ENCODE data around the gene NFASC.

NFASC gene

DNA sequence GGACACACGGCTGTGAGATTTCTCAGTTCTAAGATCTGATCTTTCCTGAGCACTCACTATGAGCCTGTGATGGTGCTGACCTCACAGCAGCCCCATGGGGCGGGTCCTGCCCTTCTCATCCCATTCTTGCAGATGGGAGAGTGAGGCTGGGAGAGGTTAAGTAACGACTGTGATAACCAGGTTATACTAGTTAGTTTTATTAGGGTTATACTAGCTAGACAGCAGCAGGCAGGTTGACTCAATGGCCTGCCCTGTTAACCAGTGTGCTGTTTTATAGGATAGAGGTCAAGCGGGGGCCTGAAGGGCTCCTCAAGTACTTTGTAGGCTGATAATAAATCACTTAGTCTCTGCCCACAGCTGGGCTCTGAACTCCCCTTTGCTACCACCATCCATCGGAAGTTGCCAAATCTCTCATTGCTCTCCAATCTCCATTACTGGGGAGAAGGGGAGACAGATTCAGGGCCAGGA lies 177.1 kb downstream of the NFASC start:
- peaks cover 0 to 10% (median 7%) of the 10 kb centered on the region in 4 donors for H3K4me1 ChIP-seq
- TF ChIP-seq, protein P1, sequence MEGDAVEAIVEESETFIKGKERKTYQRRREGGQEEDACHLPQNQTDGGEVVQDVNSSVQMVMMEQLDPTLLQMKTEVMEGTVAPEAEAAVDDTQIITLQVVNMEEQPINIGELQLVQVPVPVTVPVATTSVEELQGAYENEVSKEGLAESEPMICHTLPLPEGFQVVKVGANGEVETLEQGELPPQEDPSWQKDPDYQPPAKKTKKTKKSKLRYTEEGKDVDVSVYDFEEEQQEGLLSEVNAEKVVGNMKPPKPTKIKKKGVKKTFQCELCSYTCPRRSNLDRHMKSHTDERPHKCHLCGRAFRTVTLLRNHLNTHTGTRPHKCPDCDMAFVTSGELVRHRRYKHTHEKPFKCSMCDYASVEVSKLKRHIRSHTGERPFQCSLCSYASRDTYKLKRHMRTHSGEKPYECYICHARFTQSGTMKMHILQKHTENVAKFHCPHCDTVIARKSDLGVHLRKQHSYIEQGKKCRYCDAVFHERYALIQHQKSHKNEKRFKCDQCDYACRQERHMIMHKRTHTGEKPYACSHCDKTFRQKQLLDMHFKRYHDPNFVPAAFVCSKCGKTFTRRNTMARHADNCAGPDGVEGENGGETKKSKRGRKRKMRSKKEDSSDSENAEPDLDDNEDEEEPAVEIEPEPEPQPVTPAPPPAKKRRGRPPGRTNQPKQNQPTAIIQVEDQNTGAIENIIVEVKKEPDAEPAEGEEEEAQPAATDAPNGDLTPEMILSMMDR (IDR thresholded peaks at IDR 0.05): no peak
- no peak overlapping the region for H3K4me3 ChIP-seq
- H3K27me3 ChIP-seq: peaks cover 0 to 80% of the 10 kb centered on the region in 2 donors
- no peaks in the 10 kb centered on the region for H3K9me3 ChIP-seq
- H3K27ac ChIP-seq: no peak overlapping the region
- DNase-seq: no peak
- intact Hi-C loops (cut with DNase I; ENCODE audit: low total_unique reads): no loop called here
- H3K36me3 ChIP-seq: no peaks in the 10 kb centered on the region

DNA sequence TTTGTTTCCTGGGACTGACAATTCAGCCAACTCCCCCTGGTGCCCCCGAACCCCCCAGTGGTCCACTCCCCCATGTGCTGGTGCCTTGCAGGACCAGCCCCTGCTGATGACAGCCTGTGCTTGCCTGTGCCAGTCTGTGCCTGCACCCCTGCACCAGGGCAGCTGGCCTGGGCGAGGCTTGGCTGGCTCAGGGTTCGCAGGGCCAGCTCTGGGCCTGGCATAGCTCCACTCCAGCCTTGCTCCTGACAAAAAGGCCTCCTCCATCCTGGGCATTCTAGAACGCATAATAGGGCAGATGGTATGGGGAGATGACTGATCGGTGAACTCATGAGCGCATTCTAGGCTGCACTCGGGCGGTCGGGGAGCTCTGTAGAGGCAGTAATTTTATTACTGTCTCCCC lies 177.7 kb downstream of the NFASC start:
- Histone ChIP-seq H3K36me3 (no peaks in the 10 kb centered on the region), H3K9me3 (no peaks in the 10 kb centered on the region), H3K4me1 (peaks cover 0 to 5% (median 2%) of the 10 kb centered on the region in 4 donors), H3K27me3 (peaks cover 0 to 76% of the 10 kb centered on the region in 2 donors), H3K27ac (no peak overlapping the region), H3K4me3 (no peak overlapping the region)
- intact Hi-C loops (cut with DNase I; ENCODE audit: low total_unique reads): no loop called here
- no peak for DNase-seq
- TF ChIP-seq, protein P1 (IDR thresholded peaks at IDR 0.05): no peak

DNA sequence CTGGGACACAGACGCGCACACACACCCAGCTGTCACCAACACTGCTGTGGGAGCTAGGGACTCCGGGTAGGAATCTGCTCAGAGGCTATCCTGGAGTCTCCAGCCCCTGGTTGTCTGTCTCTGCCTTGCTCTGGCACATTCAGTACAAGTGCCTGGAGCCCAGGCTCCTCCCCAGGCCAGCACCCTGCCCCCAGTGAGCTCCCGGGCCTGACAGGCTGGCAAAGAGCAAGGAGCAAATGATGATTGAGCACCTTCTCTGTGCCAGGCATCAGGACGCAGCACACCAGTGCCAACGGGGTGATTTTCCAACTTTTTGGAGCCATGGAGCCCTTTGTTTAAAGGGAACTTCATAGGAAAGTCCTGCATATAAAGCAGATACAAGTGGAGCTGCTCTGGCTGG lies 178.8 kb downstream of the NFASC start:
- Histone ChIP-seq H3K27me3 (peaks cover 0 to 74% of the 10 kb centered on the region in 2 donors), H3K4me1 (no peaks in the 10 kb centered on the region), H3K27ac (no peak overlapping the region), H3K36me3 (no peaks in the 10 kb centered on the region), H3K9me3 (no peaks in the 10 kb centered on the region), H3K4me3 (no peak overlapping the region)
- TF ChIP-seq, protein P1 (IDR thresholded peaks at IDR 0.05): no peak
- intact Hi-C loops (cut with DNase I; ENCODE audit: low total_unique reads): no loop called here
- no peak for DNase-seq

DNA sequence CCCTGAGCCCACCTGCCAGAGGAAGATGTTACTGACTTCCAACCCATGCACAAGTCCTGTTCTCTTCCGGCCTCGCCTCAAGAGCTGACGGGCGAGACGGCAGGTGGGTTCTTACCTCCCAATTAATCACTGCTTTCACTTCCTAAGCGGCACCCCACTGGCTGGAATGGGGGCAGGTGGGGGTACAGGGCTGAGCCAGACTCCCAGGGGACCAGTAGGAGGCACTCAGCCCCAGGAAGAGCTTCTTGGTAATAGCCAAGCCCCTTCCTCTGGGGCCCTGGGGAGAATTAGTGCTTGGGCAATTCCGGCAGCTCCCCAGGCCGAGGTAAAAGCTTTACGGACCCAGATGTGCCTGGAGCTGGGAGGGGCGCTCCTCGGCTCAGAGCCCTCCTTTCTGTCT lies 182.0 kb downstream of the NFASC start:
- no peak for DNase-seq
- no peak overlapping the region for H3K27ac ChIP-seq
- intact Hi-C loops (cut with DNase I; ENCODE audit: low total_unique reads): no loop called here
- H3K36me3 ChIP-seq: no peaks in the 10 kb centered on the region
- H3K4me3 ChIP-seq: no peak overlapping the region
- no peaks in the 10 kb centered on the region for H3K9me3 ChIP-seq
- H3K4me1 ChIP-seq: no peaks in the 10 kb centered on the region
- peaks cover 0 to 43% of the 10 kb centered on the region in 2 donors for H3K27me3 ChIP-seq
- TF ChIP-seq, protein P1 (IDR thresholded peaks at IDR 0.05): no peak

DNA sequence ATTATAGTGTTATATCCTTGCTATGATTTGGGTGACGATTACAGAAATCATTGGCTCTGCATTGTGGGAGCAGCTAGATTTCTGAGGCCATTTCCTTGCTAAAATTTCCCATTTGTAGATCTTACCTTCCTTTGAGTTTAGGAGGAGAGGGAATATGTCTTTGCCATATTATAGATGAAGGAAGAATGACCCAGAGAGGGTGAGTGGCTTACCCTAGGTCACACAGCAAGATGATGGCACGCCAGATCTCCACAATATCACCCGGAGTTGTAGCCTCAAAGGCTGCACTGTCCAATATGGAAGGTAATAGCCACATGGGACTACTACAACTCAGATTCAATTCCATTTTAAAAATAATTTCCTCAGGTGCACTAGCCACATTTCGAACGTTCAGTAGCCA lies 182.6 kb downstream of the NFASC start:
- H3K4me3 ChIP-seq: no peak overlapping the region
- H3K9me3 ChIP-seq: no peaks in the 10 kb centered on the region
- DNase-seq: no peak
- H3K4me1 ChIP-seq: no peaks in the 10 kb centered on the region
- H3K27ac ChIP-seq: no peak overlapping the region
- intact Hi-C loops (cut with DNase I; ENCODE audit: low total_unique reads): no loop called here
- TF ChIP-seq, protein P1 (IDR thresholded peaks at IDR 0.05): no peak
- H3K36me3 ChIP-seq: no peaks in the 10 kb centered on the region
- H3K27me3 ChIP-seq: peaks cover 0 to 37% of the 10 kb centered on the region in 2 donors

DNA sequence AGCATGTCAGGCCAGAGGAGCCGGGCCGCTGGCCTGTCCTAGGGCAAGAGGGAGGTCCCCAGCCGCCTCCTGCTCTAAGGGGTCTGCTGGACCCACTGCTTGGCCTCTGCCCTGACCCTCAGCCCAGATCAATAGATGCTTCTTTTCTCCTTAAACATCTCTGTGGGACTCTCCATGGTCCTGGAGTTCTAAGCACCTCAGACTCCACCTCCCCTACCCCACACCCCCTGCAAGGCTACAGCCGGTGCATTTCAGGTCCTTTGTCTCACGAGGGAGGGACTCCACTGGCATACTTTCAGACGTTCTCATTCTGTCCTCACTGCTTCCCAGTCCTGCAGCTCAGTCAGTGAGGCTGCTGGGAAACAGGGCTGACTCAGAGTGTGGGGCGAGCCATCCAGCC lies 183.4 kb downstream of the NFASC start:
- intact Hi-C loops (cut with DNase I; ENCODE audit: low total_unique reads): no loop called here
- H3K36me3 ChIP-seq: no peaks in the 10 kb centered on the region
- no peak overlapping the region for H3K4me3 ChIP-seq
- DNase-seq: no peak
- no peak overlapping the region for H3K27ac ChIP-seq
- no peaks in the 10 kb centered on the region for H3K9me3 ChIP-seq
- TF ChIP-seq, protein P1 (IDR thresholded peaks at IDR 0.05): no peak
- H3K27me3 ChIP-seq: peaks cover 0 to 33% of the 10 kb centered on the region in 2 donors
- H3K4me1 ChIP-seq: no peaks in the 10 kb centered on the region
